Occipital lobe (tissue), 2 donors: ENCODE data around the gene SLIT3. TPM values are rescaled to one million over a fixed set of nuclear protein-coding genes. Genes with fewer than 3 reads are reported as not detected.
A peak's percentile ranks its signal among the peaks of the same experiment; 100 is the strongest.

ENCODE experiments used
- DNase-seq: peaks from one replicate; lab custom pipeline; 2025; lab: John Stamatoyannopoulos, UW
- total RNA-seq: library from RNA; depleted of rRNA; stranded (reverse); fragments of >200 nt; gene quantifications from one replicate; pipeline ENCODE4 v1.2.3, GENCODE V29; 2014

The SLIT3 gene
- total RNA-seq, 1 donor from 2014 or later, result 0.78 TPM

DNA sequence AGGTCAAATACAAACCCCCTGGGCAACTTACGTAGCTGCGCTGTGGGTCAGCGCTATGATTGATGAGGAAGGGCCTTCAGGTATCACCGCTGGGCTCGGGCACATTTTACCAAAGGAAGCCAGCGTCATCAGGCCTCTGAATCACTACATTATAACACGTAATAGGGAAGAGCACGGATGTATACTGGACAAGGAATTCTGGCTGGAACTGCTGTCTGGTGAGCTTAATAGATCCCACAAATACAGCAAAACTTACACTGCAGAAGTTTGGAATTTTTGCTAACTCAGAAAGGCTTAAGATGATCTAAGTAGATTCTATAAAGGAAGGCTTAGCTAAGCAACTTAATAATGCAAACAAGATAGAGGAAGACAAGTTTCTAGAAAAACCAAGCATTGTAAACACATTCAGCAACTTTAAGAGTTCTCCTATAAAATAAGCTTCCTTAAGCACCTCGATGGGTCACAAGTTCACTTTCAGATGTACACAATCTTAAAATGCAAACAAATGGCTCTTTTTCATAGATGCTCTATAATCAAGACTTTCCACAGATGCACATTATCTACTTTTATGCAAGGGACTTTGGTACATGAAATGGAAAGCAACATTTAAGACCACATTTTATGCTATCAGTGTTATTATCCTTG, 361.7 kb downstream of the SLIT3 start:
- DNase-seq, result no peak

DNA sequence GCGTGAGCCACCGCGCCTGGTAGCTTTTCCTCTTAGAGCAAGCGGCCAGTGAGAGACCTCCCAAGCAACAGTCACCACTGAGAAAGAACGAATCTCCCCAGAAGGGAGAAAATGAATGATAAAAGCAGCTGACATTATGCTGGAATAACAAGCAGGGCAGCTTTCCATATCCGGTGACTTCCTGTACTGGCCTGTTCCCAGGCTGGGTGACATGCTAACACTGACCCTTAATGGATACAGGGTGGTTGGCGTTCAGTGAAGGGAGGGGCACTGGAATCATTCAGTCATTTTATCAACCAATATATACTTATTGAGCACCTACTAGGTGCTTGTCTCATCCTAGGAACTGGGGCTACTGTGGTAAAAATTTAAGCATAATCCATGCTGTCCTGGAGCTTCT, 364.4 kb downstream of the SLIT3 start:
- DNase-seq, result no peak

GRCh38 chr5:168935183-168935582, 365.8 kb downstream of the SLIT3 start:
- no peak for DNase-seq

DNA sequence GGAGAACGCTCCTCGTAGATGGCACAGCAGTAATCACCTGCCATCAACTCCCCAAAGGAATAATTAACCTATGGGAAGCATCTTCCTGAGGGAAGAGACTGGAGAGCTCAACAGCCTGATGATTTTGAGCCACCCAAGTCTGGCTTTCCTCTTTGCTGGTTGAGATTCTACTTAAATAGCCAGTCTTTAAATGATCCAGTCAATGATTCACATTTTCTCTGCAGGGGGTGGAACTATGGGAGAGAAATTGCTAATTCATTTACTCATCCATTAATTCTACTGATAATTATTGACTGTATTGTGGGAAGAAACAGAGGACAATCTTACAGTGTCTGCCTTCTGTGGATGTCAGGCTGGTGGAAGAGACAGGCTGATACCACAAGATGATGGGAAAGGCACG, 366.8 kb downstream of the SLIT3 start:
- no peak for DNase-seq

GRCh38 chr5:168932400-168933189, 368.3 kb downstream of the SLIT3 start:
- DNase-seq, result no peak

GRCh38 chr5:168931638-168932345, 369.1 kb downstream of the SLIT3 start:
- no peak for DNase-seq

GRCh38 chr5:168929656-168930055, 371.3 kb downstream of the SLIT3 start:
- peak; percentile 7 for DNase-seq

- DNase-seq, result peak; percentile 26
These were observed 375.8 kb downstream of the SLIT3 start for GRCh38 chr5:168925160-168925559.

- DNase-seq, result no peak
These were observed 379.6 kb downstream of the SLIT3 start for GRCh38 chr5:168921147-168921866.

- no peak for DNase-seq
These were observed 380.7 kb downstream of the SLIT3 start for GRCh38 chr5:168920019-168920810.

DNA sequence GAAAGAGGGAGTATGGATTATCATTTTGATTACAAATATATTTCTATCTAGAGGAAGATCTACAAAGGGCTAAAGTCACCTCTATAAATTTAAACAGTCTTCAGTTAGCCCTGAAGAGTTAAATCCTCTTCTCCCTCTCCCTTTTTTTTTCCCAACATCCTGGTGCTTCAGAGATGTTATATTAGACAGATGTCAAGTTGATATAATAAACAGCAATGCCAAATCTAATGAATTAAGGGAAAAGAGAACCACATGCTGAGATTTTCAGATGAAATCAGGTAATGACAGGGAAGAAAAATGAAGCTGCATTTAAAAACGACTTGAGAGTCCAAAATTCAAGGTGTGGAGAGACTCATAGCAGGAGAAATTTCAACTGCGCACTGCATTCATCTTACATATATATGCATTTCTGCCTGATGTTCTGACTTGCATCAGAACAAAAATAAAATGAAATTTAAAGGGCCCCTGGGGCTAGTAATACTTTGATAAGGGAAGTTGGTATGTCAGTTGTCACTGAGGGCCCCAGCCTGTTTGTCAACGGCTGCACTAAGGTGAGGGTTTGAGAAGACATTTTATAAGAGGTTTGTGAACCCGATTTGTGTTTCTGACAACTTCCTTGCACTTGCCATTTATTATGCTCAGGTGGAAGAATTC, 382.9 kb downstream of the SLIT3 start:
- DNase-seq, result no peak

DNA sequence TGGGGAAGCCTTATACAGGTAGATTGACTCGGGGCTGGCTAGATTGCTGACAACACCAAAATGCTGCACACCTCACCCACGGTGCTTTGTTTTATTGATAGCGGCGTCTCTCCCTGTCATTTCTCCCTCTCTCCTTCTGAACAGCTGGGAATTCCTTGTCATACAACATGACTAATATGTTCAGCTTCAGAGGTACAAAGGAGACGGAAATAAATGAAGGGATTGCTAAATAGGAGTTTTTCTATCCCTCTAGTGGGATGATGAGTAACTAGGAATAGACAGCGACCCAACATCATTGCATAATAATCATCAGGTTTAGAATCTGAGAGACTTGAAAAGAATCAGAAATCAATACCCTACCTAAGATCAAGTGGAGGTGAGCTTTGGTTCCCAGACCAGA, 384.1 kb downstream of the SLIT3 start:
- DNase-seq, result no peak

DNA sequence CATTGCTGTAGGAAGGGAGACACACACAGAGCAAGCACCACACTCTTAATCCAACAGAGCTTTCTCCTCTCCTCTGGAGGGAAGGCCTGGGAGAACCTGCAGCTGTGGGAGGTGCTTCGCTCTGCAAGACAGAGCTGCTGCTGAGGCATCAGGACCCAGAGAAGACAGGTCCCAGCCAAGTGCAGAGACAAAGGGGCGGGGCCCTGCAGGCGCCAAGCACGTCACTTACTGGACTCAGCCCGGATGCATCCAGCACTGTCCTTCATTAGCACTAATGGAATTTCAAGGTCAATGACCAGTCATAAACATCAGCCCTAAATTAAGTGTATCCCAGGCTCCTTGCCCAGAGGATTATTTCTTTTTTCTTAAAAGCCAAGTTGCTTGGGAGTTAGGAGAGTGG, 384.7 kb downstream of the SLIT3 start:
- no peak for DNase-seq

GRCh38 chr5:168914491-168914890, 386.4 kb downstream of the SLIT3 start:
- no peak for DNase-seq

DNA sequence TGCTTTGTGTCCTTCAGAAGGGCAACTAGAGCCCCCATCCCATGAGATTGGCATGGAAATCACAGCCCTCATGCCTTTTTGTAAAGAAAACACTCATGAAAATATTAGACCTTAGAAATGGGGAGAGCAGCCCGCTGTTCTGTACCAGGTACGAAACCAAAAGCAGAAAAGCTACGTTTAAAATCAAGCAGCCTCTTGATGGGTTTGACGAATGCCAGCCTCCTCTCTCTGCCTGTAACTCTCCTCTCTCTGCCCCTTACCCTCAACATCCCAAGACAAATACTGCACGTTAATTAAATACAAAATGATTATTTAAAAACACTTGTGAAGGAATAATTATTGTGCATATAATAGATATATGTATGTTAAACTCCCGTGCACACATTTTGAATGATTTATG, 390.1 kb downstream of the SLIT3 start:
- DNase-seq, result no peak

GRCh38 chr5:168908207-168908606, 392.7 kb downstream of the SLIT3 start:
- DNase-seq, result no peak

GRCh38 chr5:168903061-168903460, 397.9 kb downstream of the SLIT3 start:
- DNase-seq, result no peak

- DNase-seq, result no peak
These were observed 401.3 kb downstream of the SLIT3 start for GRCh38 chr5:168899673-168900072.

DNA sequence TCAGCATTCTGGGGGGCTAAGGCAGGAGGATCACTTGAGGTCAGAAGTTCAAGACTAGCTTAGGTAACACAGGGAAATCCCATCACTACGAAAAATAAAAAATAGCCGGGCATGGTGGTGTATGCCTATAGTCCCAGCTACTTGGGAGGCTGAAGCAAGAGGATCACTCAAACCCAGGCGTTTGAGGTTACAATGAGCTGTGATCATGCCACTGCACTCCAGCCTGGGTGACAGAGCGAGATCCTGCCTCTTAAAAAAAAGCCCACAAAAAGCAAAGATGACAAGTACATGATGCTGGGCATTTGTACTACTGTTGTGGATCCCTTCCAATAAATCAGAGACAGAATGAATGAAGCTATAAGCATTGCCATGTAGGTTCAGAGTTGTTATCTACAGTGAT, 401.7 kb downstream of the SLIT3 start:
- DNase-seq, result no peak

- no peak for DNase-seq
These were observed 402.6 kb downstream of the SLIT3 start for GRCh38 chr5:168898247-168898911.
